Activated CD4-positive, alpha-beta T cell treated with anti-CD3 and anti-CD28 coated beads for 4 hours (primary cell): ENCODE data around the gene HSPA12A.

Experiments
- DNase-seq, 2 donors: peaks; one replicate each; pipeline ENCODE4 v3.0.0-alpha.2; 2020

Gene HSPA12A

DNA sequence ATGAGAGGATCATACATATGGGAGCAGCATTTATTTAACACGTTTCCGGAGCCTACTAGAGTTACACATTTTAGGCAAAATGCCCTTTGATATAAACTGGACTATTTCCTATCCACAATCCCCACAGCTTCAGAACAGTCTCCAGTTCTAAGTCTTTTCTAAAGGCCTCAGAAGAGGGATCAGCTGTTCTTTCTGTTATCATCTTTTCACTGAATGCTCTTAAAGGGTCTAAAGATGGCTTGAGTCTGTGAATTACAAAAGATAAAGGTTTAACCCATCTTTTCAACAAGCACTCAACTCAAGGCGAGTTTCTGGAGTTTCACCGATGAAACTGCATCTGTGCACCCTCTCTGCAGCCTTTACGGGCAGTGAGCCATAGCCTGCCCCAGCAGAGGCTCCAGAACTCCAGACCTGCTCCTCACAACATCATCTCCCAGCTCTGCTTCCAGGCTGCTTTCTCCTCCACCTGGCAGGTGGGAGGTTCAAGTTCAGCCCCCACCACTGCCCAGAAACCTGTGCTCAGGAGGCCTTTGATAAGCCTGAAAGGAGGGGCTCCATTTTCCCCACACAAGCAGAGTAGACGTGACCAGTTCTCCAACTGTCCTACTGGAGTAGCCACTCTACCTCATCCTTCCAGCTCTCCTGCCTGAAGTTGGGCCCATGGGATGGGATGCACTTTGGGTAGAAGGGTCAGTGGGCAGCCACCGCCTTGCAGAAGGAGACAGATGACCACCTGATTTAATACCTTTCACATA, 53.4 kb downstream of the HSPA12A start:
- no peak for DNase-seq

DNA sequence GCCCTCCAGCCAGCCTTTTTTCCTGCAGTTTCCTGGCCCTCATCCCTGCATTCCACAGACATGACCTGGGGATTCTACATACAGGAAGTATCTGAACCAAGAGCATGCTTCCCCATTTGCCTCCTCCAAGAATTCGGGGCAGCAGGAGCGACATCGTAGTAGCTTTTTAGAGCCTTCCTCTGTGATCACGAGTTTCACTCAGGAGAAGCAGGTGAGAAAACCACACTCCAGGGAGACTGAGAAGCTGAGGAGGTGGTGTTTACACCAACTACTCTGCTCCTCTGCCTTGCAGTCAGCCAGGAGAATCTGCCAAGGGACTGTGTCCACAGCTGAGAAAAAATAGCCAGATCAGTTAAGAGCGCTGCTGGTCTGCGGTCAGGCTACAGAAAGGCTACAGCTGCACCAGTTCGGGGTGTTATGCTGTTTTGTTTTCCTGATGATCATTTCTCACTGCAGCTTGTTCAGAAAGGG, 54.1 kb downstream of the HSPA12A start:
- no peak for DNase-seq

DNA sequence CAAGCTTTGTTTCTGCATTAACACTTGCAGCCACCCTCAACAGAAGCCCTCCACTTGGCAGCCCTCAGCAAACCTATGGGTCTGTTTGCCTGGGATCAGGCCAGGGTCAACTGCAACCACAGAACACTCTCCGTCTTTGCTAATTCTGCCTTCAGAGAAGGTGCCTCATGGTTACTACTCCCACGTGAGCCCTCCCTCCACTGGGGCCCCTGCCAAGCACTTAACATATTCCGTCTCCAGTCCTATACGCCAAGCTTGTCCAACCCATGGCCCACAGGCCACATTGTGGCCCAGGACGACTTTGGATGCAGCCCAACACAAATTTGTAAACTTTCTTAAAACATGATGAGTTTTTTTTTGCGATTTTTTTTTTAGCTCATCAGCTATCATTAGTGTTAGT, 54.7 kb downstream of the HSPA12A start:
- no peak for DNase-seq

DNA sequence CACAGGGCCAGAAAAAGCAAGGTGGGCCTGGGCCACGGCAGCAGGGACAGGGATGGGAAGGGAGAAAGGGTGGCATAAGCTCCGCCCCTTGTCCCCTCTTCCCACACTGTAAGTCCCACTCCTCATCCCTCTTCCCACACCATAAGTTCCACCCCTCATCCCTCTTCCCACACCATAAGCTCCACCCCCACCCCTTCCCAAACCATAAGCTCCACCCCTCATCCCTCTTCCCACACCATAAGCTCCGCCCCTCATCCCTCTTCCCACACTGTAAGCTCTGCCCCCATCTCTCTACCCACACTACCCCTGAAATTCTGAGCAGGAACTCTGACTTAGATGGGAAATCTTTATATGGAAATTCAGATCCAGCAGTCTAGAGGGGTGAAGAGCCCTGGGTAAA, 55.7 kb downstream of the HSPA12A start:
- no peak for DNase-seq

DNA sequence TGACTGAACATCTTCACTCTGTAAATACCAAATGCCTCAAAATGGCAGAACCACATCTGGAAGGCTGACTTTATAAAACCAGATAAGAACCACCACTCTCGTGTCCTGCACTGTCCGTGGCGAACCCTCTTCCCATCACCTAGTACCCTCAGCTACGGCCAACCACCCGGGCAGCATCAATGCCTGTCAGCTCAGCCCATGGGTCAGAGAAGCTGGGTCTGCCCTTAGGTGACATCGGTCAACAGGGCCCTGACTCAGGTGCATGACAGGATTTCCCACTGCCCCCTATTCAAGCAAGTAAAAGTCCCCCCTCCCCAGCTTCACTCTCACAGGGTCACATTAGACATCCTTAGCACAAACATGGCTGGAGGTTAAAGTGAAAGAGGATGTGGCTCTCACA, 56.6 kb downstream of the HSPA12A start:
- DNase-seq = no peak

DNA sequence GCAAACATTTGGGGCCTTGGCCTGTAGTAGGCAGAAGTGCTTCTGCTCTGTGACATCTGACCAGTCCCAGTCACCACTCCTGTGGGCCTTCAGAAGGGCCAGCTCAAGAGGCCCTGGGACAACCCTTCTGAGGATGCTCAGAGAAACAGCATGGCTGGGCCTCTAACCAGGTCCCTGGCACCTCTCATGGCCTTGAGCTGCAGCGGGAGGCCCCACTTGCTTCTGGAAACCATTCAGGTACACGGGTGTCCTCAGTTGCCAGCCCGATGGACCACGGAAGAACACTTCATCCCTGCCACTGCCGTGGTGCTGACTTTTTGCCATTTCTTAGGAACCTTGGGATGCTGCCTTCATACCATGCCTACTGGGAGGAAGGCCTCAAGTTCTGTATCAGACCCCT, 57.6 kb downstream of the HSPA12A start:
- DNase-seq = no peak

DNA sequence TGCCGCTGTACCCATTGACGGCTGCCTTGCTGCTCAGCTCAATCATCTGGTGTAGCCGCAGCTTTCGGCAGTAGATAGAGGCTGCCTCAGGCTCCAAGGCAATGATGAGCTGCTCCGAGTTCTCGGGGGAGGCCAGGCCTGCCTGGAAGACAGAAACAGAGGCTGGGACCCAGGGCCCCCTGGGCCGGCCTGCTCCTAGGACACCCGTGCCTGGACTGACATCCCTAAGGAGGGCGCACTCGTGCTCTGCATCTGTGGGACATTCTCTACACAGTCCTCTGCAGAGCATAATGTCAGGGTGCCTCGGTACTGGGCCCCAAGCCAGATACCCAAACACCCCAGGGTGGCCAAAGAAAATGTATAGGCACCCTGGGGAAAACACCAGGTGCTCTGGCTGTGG, 58.5 kb downstream of the HSPA12A start:
- DNase-seq = no peak

DNA sequence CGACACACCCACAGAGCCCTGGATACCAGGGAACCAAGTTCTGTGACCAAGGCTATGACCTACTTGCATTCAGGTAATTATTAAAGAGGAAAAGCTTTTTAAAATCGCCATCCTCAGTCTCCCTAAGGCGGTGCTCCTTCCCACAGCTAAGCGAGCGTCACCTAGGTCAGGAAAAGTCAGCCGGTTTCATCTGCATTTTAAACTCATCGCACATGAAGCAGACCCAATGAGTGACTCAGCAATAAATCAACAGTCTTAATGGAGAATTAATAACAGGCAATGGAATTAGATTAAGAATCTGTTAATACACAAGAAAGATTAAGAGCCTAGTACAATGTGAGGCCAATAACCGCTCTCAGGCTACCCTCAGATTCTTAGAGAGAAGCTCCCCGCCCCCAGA, 59.2 kb downstream of the HSPA12A start:
- no peak for DNase-seq

DNA sequence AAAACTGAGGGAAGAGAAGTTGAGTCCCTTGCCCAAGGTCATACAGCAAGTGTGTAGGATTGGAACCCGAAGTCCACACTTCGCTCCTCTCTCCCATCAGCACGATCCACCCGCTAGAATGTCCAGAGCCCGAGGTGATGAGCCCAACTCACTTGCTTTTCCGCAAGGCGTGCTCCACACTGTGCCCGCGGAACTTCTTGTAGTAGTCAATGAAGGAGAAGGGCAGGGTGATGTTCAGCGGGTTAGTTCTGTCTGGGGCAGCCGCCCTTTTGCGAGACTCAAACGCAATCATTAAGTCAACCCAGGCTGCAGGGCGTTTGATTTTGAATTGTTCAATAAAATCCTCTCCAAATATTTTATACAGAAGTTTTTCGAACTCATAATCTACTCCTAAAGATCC, 63.0 kb downstream of the HSPA12A start:
- no peak for DNase-seq

DNA sequence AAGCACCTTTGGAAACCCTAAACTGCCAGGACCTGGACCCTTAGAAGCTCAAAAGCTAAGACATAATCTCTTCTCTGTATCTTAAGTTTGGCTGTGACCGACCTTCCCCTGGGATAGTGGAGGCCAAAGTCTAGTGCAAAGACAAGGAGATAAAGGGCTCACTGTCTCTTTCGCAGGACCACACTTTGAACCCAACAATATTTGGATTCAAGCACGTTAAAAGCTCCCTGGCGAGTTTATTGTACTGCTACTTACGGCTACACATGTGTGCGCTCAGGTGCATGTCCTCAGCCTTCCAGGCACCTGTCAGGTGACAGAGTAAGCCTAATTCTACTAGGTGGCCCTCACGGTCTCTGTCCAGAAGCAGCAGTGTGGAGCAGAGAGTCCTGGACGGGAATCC, 65.7 kb downstream of the HSPA12A start:
- DNase-seq = no peak

DNA sequence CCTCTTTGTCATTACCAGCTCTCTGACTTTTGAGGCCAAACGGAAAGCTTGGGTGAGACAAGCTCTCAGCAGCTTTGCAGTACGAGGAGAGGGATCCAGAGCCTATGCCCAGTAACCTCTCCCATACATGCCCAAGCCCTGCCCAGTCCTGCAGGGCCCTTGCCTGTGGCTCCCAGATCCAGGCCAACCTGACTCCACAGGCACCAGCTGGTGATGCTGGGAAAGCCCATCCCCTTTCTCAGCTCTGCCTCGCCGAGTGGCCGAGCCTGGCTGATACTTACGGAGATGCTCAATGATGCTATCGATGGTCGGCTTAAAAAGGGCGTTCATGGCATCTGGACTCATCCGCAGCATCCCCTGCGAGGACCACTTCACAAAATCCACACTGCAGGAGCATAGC, 66.2 kb downstream of the HSPA12A start:
- DNase-seq = no peak

DNA sequence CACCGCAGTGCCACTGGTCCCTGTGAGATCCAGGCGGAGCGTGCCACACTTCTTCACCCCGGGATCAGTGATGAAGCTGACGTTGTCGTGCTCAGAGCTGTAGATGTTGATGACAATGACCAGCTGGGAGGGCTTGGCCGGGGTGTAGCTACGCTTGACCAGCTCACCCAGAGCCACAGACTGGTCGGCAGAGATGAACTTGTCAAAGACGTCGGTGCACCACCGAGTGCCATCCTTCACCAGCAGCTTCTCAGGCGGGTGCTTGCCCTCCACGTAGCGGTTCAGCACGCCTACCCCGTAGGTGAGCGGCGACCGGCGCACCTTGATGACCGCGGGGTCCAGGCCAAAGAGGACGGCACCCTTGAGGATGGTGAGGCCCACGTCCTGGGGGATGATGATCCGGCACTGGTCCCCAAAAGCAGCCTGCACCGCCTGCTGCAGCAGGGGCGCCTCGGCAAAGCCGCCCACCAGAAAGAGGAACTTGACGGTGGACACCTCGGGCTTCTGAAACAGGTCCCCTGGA, 67.4 kb downstream of the HSPA12A start:
- DNase-seq = no peak

DNA sequence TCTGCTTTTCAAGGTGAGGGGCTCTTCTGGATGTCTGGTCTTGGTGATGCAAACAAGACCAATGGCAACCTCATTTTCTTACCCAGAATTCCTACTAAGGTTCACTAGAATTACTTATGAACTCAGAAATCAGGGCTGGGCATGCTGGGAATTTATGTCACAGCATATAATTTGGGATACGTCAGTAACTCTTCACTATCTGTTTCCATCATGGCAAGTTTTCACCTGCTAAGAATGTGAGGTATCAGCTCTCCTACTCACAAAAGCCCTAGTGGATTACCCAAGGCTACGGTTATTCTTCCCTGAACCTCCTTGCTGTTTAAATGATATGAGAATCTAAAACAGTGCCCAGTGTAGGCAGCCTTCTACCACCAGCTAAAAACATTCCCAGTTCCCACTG, 68.5 kb downstream of the HSPA12A start:
- no peak for DNase-seq

DNA sequence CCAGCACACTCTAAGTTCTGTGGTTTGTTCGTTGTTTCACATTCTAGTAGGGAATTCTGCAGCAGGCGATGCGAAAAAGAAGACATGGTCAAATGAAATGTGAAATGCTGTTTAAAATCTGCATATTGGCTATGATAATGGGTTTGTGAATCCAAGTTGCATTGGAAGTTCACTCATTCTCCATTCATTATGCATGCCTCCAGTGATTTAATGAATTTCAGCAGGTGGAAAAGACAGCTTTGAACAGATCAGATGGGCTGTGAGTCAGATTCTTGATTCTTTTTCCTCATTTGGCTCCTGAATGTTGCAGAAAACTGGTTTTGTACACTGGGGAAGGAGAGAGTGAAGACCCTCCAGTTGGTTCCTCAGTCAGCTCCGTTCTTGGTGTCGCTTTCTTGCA, 69.5 kb downstream of the HSPA12A start:
- DNase-seq = no peak

DNA sequence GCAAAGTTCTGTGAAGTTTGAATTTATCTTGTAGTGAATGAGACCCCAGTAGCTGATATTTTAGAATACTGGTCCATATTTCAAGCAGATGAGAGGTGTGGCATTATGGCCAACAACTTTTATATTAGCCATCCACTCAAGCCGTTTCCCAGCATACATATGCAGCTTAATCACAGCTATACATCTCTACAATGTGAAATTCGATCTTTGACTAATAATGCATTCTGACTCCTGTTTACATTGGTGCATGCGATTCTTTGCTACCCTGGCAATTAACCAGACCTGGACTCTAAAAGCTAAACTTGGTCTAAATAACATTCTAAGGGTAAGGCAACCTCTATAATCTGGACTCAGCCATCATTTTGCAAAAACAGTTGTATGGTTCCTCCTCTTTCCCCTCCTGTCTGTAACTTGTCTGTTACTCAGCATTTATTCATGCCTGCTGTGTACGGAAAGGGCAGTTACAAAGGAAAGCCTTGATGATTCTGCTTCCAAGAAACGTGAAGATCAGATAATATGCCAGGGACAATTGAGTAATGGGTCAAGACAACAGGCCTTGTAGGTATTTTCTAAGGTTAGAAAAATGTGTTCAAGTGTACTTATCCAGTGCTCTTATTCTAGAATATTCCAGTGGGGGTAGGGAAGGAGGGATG, 71.0 kb downstream of the HSPA12A start:
- no peak for DNase-seq

DNA sequence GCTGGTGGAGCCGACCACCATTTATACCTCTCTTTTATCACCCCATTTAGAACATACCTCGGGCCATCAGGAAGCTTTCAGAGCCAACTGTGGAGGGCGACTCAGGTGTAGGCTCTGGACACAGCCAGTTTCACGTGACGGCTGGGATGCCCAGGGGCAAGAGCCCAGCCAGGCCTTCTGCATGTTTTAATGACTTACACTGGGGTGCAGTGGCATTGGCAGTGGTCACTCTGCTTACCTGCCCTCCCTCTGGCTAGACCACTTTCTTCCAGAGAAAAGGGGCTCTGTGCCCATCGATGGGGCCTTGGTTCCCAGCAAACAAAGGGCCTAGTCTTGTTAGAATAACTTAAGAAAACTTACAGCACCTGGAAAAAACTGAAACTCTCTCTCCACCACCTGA, 71.7 kb downstream of the HSPA12A start:
- DNase-seq = no peak

DNA sequence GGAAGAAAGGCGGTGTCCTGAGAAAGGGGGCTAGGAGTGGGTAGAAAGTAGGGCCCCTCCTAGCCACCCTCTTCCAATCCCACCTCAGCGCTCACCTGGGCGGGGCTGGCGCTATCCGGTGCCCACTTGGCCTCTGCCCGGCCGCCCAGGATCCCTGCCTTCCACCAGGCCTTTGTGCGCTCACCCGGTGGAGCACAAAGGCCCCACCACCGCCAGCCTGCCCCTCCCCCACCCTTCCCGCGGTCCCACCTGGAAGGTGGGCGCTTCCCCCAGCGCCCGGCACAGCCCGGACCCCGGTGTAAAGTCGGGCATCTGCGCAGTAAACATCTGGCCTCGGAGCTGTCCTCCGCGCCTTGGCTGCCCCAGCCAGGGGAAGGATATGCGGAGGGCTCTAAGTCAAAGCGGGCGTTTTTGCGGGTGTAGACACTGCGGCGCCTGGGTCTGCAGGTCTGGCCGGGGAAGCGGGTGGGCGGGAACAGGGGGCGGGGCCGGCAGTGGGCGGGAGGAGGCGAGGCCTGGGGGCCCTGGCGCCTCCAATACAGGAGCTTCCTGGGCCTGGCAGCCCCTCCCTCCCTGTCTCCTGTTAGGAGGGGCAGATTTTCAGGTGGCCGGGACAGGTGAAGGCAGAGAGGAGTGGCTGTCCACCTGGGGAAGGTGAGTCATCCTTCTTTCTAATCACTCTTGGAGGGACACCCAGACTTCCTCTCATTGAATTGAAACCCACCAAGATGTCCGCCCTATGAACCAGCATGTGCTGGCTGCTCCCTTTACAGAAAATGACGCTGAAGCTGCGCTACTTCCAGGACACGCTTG, 72.3 kb downstream of the HSPA12A start:
- no peak for DNase-seq

DNA sequence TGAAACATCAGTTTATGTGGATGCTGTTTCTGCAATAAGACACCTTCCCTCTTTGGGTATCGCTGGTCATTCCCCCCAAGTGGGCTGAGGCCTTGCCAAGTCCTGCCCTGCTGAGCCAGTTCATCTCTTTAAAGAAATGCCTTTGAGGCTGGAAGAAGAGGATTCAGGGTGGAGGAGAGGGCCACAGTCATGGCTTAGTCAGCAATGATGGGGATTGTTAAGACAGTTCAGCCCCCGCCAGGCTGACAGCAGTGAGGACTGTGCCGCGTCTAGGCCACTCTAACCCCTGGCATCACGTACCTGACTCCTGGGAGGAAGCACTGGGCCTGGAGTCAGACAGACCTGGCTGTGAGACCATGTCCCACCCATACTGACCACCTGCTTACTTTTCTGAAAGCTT, 73.3 kb downstream of the HSPA12A start:
- no peak for DNase-seq

DNA sequence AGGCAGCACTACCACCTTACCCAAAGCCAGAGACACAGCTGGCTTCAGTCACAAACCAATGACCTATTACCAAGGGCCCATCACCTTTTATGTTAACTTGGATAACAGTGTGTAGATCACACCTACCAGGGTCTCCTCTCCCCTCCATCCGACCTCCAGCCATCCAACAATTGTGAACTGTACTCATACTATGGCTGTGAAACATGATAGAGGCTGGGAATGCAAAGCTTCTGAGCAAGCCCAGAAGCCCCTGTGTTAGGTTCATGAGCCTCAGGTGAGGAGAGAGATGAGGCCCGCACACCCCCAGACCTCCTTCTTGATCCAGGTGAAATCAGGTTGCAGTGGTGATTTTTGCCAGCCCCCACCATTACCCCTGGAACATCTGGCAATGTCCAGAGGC, 73.9 kb downstream of the HSPA12A start:
- no peak for DNase-seq

DNA sequence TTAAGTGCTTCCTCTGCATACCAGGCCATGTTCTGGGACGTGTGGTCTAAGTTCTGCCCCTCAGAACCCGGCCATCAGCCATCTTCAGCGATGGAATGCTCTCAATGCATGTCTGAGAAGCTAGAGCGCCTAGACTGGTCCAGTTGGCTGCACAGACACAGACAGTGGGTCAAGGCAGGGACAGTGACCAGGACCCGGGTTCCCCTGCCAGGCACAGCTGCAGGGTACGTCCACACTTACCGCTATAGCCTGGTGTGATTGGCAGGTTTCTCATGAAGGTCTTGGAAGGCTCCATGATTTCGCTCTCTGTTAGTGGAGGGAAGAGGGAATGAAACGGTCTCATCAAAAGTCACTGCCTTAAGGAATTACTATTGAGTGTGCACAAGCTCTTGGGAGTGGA, 74.3 kb downstream of the HSPA12A start:
- DNase-seq = no peak

DNA sequence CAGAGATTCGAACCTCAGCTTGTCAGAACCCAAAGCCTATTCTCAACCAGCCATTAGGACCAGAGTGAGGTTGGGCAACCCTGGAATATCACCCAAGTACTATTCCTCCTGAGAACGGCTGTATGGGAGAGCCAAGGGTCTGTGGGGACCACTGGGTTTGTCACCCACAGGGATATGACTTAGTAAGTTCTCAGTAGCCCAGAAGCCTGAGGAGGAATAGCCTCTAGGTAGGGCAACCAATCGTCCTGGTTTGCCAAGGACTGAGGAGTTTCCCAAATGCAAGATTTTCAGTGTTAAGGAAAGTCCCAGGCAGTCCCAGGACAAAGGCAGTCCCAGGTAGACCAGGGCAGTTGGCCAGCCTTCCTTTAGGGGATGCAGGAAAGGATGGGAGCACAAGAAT, 74.9 kb downstream of the HSPA12A start:
- DNase-seq = no peak

DNA sequence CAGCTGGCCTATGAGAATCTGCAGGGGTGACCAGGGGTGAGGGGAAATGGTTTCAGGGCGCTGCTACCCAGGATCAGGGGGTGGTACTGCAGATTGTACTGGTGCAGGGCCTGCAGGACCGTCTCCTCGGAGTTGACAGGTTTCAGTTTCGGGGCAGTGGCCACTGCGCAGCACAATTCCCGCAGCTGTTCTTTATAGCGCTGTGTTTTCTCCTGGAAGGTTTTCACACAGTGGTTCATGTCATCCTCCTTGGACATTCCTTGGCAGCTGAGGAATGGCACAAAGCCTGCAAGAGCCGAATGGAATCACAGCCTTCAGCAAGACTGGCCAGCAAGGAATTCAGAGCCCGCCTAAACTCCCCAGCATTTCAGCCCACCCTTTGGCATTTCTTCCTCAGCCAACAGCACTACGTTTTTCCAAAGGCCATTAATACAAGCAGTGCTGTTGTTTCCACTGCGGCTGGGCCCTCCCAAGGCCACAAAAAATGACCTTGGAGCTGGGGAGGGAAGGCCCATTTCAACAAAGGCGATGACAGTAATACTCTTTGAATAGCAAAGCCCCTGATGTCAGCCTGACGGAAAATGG, 76.7 kb downstream of the HSPA12A start:
- DNase-seq = no peak

DNA sequence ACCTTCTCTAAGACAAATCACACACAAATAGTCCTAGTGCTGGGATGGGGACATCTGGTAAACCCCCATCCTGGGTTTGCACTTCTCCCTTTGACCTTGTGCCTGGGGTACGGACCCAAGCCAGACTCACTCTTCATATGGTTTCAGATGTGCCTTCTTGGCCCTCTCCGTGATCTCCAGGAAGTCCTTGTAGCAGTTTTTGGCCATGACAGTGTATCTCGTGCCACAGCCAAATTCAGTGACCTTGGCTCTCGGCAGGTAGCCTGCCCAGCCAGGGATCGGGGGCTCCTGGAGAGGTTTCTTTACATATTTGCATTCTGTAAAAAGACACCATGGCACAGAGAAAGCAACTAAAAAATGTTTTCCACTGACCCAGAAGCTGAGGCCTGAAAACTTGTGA, 77.7 kb downstream of the HSPA12A start:
- no peak for DNase-seq
